ENCODE measurements around the gene SLC15A1. TPM values are rescaled to one million over a fixed set of nuclear protein-coding genes. Genes with fewer than 3 reads are reported as not detected.

The SLC15A1 gene
- total RNA-seq, 1 experiment from 2014 or later = 1.9 TPM

- H3K18ac ChIP-seq (ENCODE audit: insufficient read length, low read depth, low read length) = no peak overlapping the region
- H4K5ac ChIP-seq (ENCODE audit: insufficient read length, low read depth, low read length) = no peak overlapping the region
- no peak overlapping the region for H3K4ac ChIP-seq (ENCODE audit: low read depth, low read length)
- Mint-ChIP-seq H3K4me3 (no peak overlapping the region), H3K27ac (no peak overlapping the region), H3K27me3 (ENCODE audit: low read depth) (no peaks in the 10 kb centered on the region; the same call in 1 of the 2 replicates), H3K4me1 (no peaks in the 10 kb centered on the region), H3K9me3 (no peaks in the 10 kb centered on the region), H3K36me3 (ENCODE audit: insufficient read depth in 1 of 3, low read depth in 3 of 3) (no peaks in the 10 kb centered on the region)
- H3K27ac ChIP-seq (ENCODE audit: insufficient read length, low read depth, low read length) = no peak overlapping the region
- no peaks in the 10 kb centered on the region for H3K4me1 ChIP-seq (ENCODE audit: insufficient read depth, low read length)
- no peaks in the 10 kb centered on the region for H3K23me2 ChIP-seq (ENCODE audit: insufficient read length, low read depth, low read length, poor library complexity, severe bottlenecking)
- H2AK5ac ChIP-seq (ENCODE audit: insufficient read length, low read length) = no peak overlapping the region
- H2BK12ac ChIP-seq (ENCODE audit: insufficient read length, low read depth, low read length) = no peak overlapping the region
- DNase-seq = no peak
- no peak overlapping the region for H2BK20ac ChIP-seq (ENCODE audit: low read depth, low read length, poor library complexity, severe bottlenecking)
- WGBS (ENCODE audit: extremely low coverage, insufficient read length, low lambda C conversion rate) = no CpG with 5 or more reads among the region's 1 CpG
- no peak overlapping the region for H3K14ac ChIP-seq (ENCODE audit: insufficient read depth, low read length)
- H3K27me3 ChIP-seq (ENCODE audit: insufficient read depth, low read length) = no peaks in the 10 kb centered on the region
- no peak overlapping the region for H4K8ac ChIP-seq (replicated peaks; ENCODE audit: insufficient read length, low read depth, low read length)
- H3K9ac ChIP-seq (ENCODE audit: extremely low read depth, insufficient read length, low read length) = no peak overlapping the region
- H2AFZ ChIP-seq (ENCODE audit: low read length) = no peak overlapping the region
- no peak overlapping the region for H2BK15ac ChIP-seq (ENCODE audit: low read depth, low read length)
- no peak overlapping the region for H3T11ph ChIP-seq (ENCODE audit: low read length)
- TF ChIP-seq CTCF (conservative IDR thresholded peaks at IDR 0.05) = no peak
- H3K56ac ChIP-seq (ENCODE audit: insufficient read length, low read depth, low read length) = no peak overlapping the region
- H2BK5ac ChIP-seq (ENCODE audit: insufficient read length, low read length) = no peak overlapping the region
- H3K23ac ChIP-seq (ENCODE audit: insufficient read length, low read depth, low read length) = no peak overlapping the region
- H4K20me1 ChIP-seq (ENCODE audit: control insufficient read depth, insufficient read depth, insufficient read length) = no peaks in the 10 kb centered on the region
- no peak overlapping the region for H4K91ac ChIP-seq (ENCODE audit: insufficient read length, low read depth, low read length)
- no peaks in the 10 kb centered on the region for H3K79me1 ChIP-seq (ENCODE audit: insufficient read depth, low read depth, low read length, poor library complexity, severe bottlenecking)
- no peaks in the 10 kb centered on the region for H3K9me3 ChIP-seq (ENCODE audit: control insufficient read depth, low read depth, low read length)
- no peak overlapping the region for H3K4me2 ChIP-seq (ENCODE audit: insufficient read depth, insufficient read length, low read length)
- H2BK120ac ChIP-seq (ENCODE audit: low read depth, low read length, poor library complexity, severe bottlenecking) = no peak overlapping the region
- no peaks in the 10 kb centered on the region for H3K79me2 ChIP-seq (ENCODE audit: insufficient read depth, low read length)
Observed at GRCh38 chr13:98643479-98643878, 109.0 kb downstream of the SLC15A1 start.

Data from H9 (cell line).